Prostate gland (tissue), 2 donors: ENCODE results near the gene LRRC8E.

ENCODE experiments used
- POLR2A ChIP-seq: fragments of 450-650 bp; IDR thresholded peaks from one replicate; pipeline ENCODE4 v1.6.1; 2016; ENCODE audit warnings: antibody characterized with exemption, mild to moderate bottlenecking
- POLR2AphosphoS5 ChIP-seq: sonication (generic); formaldehyde crosslinking; IDR thresholded peaks from one replicate; pipeline ENCODE4 v1.6.1; 2017; ENCODE audit warnings: antibody characterized with exemption
- TF ChIP-seq, protein P1 (sequence below), 4 experiments: fragments of 200-600 bp in 2 of 4; fragments of 450-650 bp in 2 of 4; sonication (generic) in 2 of 4; IDR thresholded peaks; 1 replicate in 3 of 4; 2 replicates in 1 of 4; pipeline ENCODE4 v1.5.1; 2016 to 2019; ENCODE audit warnings: antibody characterized with exemption in 4 of 4, mild to moderate bottlenecking in 2 of 4, moderate library complexity in 2 of 4

DNA sequence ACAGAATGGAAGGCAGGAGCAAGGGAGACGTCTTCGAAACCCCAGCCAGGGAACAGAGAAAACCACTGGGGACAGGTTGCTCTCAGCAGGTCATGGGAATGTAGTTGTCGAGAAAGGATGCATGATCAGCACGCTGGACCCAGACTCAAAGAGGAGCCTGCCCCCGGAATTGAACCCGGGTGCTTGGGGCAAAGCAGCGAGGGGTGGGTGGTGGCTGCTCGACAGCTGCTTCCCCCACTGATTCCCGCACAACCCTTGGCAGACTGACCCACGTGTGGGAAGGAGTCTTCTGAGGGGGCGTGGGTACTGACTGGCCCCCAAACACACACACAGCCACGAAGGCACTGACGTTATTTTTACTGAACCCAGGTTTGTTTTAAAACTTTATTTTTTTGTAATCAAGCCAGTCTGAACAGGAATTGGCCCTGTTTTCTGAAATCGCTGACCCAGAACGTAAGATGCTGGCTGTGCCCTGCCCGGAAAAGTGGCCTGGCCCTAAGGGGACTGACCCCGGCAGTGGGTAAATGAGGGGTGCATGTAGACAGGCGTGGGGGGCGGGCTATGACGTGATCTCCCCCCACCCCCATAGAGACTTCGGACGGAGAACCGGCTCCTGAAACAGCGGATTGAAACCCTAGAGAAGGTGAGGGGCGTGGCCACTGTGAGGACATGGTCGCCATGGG is 32.7 kb upstream of the LRRC8E start:
- TF ChIP-seq, protein P1, sequence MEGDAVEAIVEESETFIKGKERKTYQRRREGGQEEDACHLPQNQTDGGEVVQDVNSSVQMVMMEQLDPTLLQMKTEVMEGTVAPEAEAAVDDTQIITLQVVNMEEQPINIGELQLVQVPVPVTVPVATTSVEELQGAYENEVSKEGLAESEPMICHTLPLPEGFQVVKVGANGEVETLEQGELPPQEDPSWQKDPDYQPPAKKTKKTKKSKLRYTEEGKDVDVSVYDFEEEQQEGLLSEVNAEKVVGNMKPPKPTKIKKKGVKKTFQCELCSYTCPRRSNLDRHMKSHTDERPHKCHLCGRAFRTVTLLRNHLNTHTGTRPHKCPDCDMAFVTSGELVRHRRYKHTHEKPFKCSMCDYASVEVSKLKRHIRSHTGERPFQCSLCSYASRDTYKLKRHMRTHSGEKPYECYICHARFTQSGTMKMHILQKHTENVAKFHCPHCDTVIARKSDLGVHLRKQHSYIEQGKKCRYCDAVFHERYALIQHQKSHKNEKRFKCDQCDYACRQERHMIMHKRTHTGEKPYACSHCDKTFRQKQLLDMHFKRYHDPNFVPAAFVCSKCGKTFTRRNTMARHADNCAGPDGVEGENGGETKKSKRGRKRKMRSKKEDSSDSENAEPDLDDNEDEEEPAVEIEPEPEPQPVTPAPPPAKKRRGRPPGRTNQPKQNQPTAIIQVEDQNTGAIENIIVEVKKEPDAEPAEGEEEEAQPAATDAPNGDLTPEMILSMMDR (IDR thresholded peaks at IDR 0.05) = no peak
- TF ChIP-seq POLR2A (no peak), POLR2AphosphoS5 (no peak)
